K562 (cell line): ENCODE results near the gene PLEKHO1. TPM values are rescaled to one million over a fixed set of nuclear protein-coding genes. Genes with fewer than 3 reads are reported as not detected.

Experiments
- ARID1B ChIP-seq: fragments of 450-650 bp; IDR thresholded peaks from 2 replicates; pipeline ENCODE4 v1.6.1; 2016; ENCODE audit warnings: antibody characterized with exemption, mild to moderate bottlenecking, inconsistent platforms
- ATF7 ChIP-seq: fragments of 450-650 bp; IDR thresholded peaks from 2 replicates; pipeline ENCODE4 v1.7.1; 2014; ENCODE audit warnings: mild to moderate bottlenecking, moderate library complexity
- DPF2 ChIP-seq: fragments of 450-650 bp; IDR thresholded peaks from 2 replicates; pipeline ENCODE4 v1.6.1; 2016
- FOXP4 ChIP-seq: sonication (generic); formaldehyde crosslinking; IDR thresholded peaks from 2 replicates; pipeline ENCODE4 v1.8.0; 2022; ENCODE audit warnings: mild to moderate bottlenecking, missing genetic modification reagents, borderline replicate concordance
- GABPA ChIP-seq: fragments of 200-800 bp; sonication (Bioruptor generic); conservative IDR thresholded peaks from 2 replicates; pipeline ENCODE4 v1.6.1; 2016; ENCODE audit warnings: low read depth, missing genetic modification characterization, missing compliant biosample characterization
- KDM1A ChIP-seq, 2 experiments: fragments of 450-650 bp; IDR thresholded peaks; 2 replicates each; pipeline ENCODE4 v1.6.1; 2016; ENCODE audit warnings: mild to moderate bottlenecking in 2 of 2
- MCM5 ChIP-seq: fragments of 450-650 bp; IDR thresholded peaks from 2 replicates; pipeline ENCODE4 v1.6.1; 2016; ENCODE audit warnings: low read depth
- NRF1 ChIP-seq, 2 experiments: fragments of 450-650 bp; IDR thresholded peaks in 1 of 2; conservative IDR thresholded peaks in 1 of 2; 2 replicates each; pipeline ENCODE4 v1.6.1; 2014; ENCODE audit warnings: mild to moderate bottlenecking in 2 of 2
- PRMT5 ChIP-seq: sonication (generic); formaldehyde crosslinking; IDR thresholded peaks from 2 replicates; pipeline ENCODE4 v1.5.0; 2020; ENCODE audit warnings: missing genetic modification reagents
- PYGO2 ChIP-seq: fragments of 450-650 bp; IDR thresholded peaks from 2 replicates; pipeline ENCODE4 v1.6.1; 2016; ENCODE audit warnings: mild to moderate bottlenecking, missing genetic modification characterization, moderate library complexity, missing compliant biosample characterization
- RBM17 ChIP-seq: fragments of 200-400 bp; formaldehyde crosslinking; IDR thresholded peaks from 2 replicates; pipeline ENCODE4 v1.6.1; 2017; ENCODE audit warnings: low read depth, mild to moderate bottlenecking, low read length, borderline replicate concordance
- TEAD1 ChIP-seq, 2 experiments: fragments of 450-650 bp in 1 of 2; sonication (generic) in 1 of 2; formaldehyde crosslinking; IDR thresholded peaks; 2 replicates each; pipeline versions ENCODE4 v1.4.0 to v1.8.0; 2020 to 2022; ENCODE audit warnings: mild to moderate bottlenecking in 2 of 2, missing genetic modification reagents in 1 of 2
- TOE1 ChIP-seq, 2 experiments: fragments of 450-650 bp in 1 of 2; sonication (generic) in 1 of 2; formaldehyde crosslinking in 1 of 2; IDR thresholded peaks; 2 replicates each; pipeline versions ENCODE4 v1.7.1 to v1.8.0; 2016 to 2022; ENCODE audit warnings: borderline replicate concordance in 2 of 2, mild to moderate bottlenecking in 2 of 2, antibody characterized with exemption in 1 of 2, inconsistent platforms in 1 of 2, low read depth in 1 of 2, missing genetic modification reagents in 1 of 2, moderate library complexity in 1 of 2
- ZKSCAN3 ChIP-seq: fragments of 250-450 bp; sonication (Bioruptor Pico); IDR thresholded peaks from 2 replicates; pipeline ENCODE4 v1.4.0; 2020
- ZNF12 ChIP-seq: sonication (generic); formaldehyde crosslinking; IDR thresholded peaks from 2 replicates; pipeline ENCODE4 v1.4.0; 2020; ENCODE audit warnings: mild to moderate bottlenecking, missing genetic modification reagents
- ZNF695 ChIP-seq: fragments of 450-650 bp; formaldehyde crosslinking; IDR thresholded peaks from 2 replicates; pipeline ENCODE4 v1.4.0; 2020; ENCODE audit warnings: mild to moderate bottlenecking, moderate library complexity
- polyA plus RNA-seq, 8 experiments: library from polyadenylated mRNA; depleted of rRNA in 4 of 8; stranded (reverse) in 5 of 8; unstranded in 3 of 8; fragments of >200 nt; fragmentation: Nextera tagmentation in 2 of 8; fragmentation: Illumina TruSeq in 1 of 8; extraction: Ambion mirVana in 2 of 8; extraction: Trizol in 1 of 8; gene quantifications; 2 replicates each; pipeline versions ENCODE4 v1.2.1 to v1.2.3, GENCODE V29; 2011 to 2014; ENCODE audit warnings: inconsistent platforms in 1 of 8, missing spikeins in 1 of 8
- total RNA-seq, 7 experiments: library from RNA; depleted of rRNA in 6 of 7; stranded (reverse); fragments of >200 nt in 6 of 7; fragmentation: Illumina TruSeq in 2 of 7; extraction: Trizol in 2 of 7; gene quantifications; 2 replicates each; pipeline versions ENCODE4 v1.2.1 to v1.2.3, GENCODE V29; 2011 to 2021; ENCODE audit warnings: low replicate concordance in 1 of 7
- TF ChIP-seq, protein P1 (sequence below): fragments of 250-450 bp; sonication (Bioruptor Pico); IDR thresholded peaks from 2 replicates; pipeline ENCODE4 v1.5.0; 2021; ENCODE audit warnings: mild to moderate bottlenecking, moderate library complexity
- TF ChIP-seq, protein P2 (sequence below): IDR thresholded peaks from 3 replicates; pipeline ENCODE4 v1.6.1; 2011; ENCODE audit warnings: borderline replicate concordance, mild to moderate bottlenecking, moderate library complexity; ENCODE audit not compliant: insufficient read length; ENCODE audit errors: extremely low read depth

PLEKHO1 gene
- total and polyA plus RNA-seq, 9 of the 15 experiments (the other 6 are each of a cell fraction or from before 2014, with no cell fraction given): 0.39 to 16.2 (median 9.6) TPM

- TF ChIP-seq ARID1B (peak; percentile 45), TEAD1 (CRISPR knock-in tag; IDR thresholded peaks at IDR 0.05) (0 out of 4 replicates have a peak, but pooled peaks of 1 of the 2 experiments have one; percentile 15), ZKSCAN3 (CRISPR knock-in tag) (no peak), DPF2 (peak; percentile 68; the same call in 1 of the 2 replicates), PRMT5 (no peak), FOXP4 (CRISPR knock-in tag) (no peak), NRF1 (conservative IDR thresholded peaks at IDR 0.05 in 1 of 2, IDR thresholded peaks at IDR 0.05 in 1 of 2) (no peak), ZNF12 (CRISPR knock-in tag) (no peak), GABPA (tag) (no peak), MCM5 (no peak), RBM17 (no peak), ZNF695 (CRISPR knock-in tag) (no peak), ATF7 (peak; percentile 27; the same call in 1 of the 2 replicates), KDM1A (IDR thresholded peaks at IDR 0.05) (0 out of 4 replicates have a peak, but pooled peaks of 1 of the 2 experiments have one; percentile 10), PYGO2 (tag) (0 out of 2 replicates have a peak, but pooled peaks have one; percentile 14), TOE1 (IDR thresholded peaks at IDR 0.05; ENCODE audit: borderline replicate concordance) (peak; percentile 44; the same call in 1 of the 2 replicates), TOE1 (CRISPR knock-in tag; IDR thresholded peaks at IDR 0.05; ENCODE audit: borderline replicate concordance, low read depth) (no peak)
- TF ChIP-seq, protein P1, sequence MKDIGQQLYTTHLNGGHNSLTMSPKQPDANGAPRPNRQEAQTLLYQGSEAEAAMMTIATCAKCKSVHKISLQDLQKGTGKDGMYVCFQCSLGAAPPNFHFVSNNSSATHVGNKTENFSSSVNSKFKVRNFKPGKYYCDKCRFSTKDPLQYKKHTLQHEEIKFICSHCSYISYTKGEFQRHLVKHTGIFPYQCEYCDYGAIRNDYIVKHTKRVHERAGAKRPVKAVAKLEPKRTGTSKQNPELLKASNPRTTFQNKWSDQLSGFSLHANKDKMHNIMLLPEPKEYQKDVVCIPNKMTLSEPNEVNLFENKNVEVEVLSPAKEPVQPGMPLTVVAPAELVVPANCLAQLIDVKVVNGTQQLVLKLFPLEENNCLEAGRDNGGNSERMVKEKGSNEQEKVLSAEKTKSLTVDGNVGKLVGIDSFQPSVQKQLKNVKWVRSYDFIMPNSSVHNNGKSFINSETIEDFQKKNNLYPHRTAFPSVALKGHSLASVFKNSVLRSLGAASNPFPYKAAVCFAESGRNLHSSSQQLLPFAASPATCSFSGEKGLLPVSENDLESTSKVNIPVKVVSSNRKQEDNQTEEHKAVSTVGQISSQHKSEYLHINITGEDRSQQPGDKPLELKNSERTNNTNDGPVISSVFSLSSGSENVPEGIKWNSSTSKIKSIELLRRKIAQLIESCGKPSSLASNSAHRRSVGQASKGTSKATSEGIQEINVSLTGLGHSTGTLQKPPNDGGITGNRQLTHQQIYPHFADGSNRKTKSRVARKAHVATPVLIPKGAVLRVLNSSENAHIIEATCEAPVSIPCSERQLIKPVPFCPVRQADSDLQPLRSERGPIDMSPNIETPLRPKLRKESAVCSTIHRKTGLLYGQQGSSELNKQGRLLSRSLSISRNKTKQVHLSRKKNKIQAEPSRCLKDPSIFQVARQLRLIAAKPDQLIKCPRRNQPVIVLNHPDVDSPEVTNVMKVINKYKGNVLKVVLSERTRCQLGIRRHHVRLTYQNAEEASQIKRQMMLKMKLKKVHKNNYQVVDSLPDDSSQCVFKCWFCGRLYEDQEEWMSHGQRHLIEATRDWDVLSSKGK (CRISPR knock-in tag): no peak
- TF ChIP-seq, protein P2, sequence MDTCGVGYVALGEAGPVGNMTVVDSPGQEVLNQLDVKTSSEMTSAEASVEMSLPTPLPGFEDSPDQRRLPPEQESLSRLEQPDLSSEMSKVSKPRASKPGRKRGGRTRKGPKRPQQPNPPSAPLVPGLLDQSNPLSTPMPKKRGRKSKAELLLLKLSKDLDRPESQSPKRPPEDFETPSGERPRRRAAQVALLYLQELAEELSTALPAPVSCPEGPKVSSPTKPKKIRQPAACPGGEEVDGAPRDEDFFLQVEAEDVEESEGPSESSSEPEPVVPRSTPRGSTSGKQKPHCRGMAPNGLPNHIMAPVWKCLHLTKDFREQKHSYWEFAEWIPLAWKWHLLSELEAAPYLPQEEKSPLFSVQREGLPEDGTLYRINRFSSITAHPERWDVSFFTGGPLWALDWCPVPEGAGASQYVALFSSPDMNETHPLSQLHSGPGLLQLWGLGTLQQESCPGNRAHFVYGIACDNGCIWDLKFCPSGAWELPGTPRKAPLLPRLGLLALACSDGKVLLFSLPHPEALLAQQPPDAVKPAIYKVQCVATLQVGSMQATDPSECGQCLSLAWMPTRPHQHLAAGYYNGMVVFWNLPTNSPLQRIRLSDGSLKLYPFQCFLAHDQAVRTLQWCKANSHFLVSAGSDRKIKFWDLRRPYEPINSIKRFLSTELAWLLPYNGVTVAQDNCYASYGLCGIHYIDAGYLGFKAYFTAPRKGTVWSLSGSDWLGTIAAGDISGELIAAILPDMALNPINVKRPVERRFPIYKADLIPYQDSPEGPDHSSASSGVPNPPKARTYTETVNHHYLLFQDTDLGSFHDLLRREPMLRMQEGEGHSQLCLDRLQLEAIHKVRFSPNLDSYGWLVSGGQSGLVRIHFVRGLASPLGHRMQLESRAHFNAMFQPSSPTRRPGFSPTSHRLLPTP: no peak
These were observed 16.2 kb downstream of the PLEKHO1 start (continued) for GRCh38 chr1:150165622-150166612.
